Astrocyte (in vitro differentiated cells and primary cell): ENCODE data around the gene ABI2. TPM values are rescaled to one million over a fixed set of nuclear protein-coding genes. Genes with fewer than 3 reads are reported as not detected.
"Not testable (repeated sequence)": the region's sequence is repeated elsewhere in the genome, so short reads cannot be mapped to it uniquely, and the experiment has no call there.

Experiments used
- DNase-seq: peaks from one replicate; pipeline ENCODE4 v3.0.0-alpha.2; 2010; ENCODE audit warnings: low read depth
- FAIRE-seq: peaks from 2 replicates; lab custom pipeline; 2011; peaks lifted over from hg19 to GRCh38; lab: Jason Lieb, UNC
- H2AFZ ChIP-seq: 2 replicates; pipeline ENCODE4 v1.6.0; 2012; ENCODE audit warnings: low read depth, low read length, inconsistent platforms
- H3K27ac ChIP-seq: 2 replicates; pipeline ENCODE4 v1.5.1; 2011; ENCODE audit warnings: low read depth, low read length, inconsistent platforms
- H3K27me3 ChIP-seq: 2 replicates; pipeline ENCODE4 v1.6.0; 2011; ENCODE audit warnings: low read length, inconsistent platforms; ENCODE audit not compliant: insufficient read depth
- H3K36me3 ChIP-seq: 2 replicates; pipeline ENCODE4 v1.5.1; 2011; ENCODE audit warnings: low read length, inconsistent platforms; ENCODE audit not compliant: insufficient read depth
- H3K4me1 ChIP-seq: 2 replicates; pipeline ENCODE4 v1.5.1; 2011; ENCODE audit warnings: low read length, inconsistent platforms; ENCODE audit not compliant: insufficient read depth
- H3K4me2 ChIP-seq: 2 replicates; pipeline ENCODE4 v1.6.0; 2012; ENCODE audit warnings: low read length, inconsistent platforms
- H3K4me3 ChIP-seq: 2 replicates; pipeline ENCODE4 v1.5.1; 2011; ENCODE audit warnings: low read depth, mild to moderate bottlenecking, low read length, inconsistent platforms; ENCODE audit not compliant: insufficient read depth
- H3K79me2 ChIP-seq: 2 replicates; pipeline ENCODE4 v1.6.0; 2012; ENCODE audit warnings: mild to moderate bottlenecking, low read length, inconsistent platforms; ENCODE audit not compliant: insufficient read depth
- H3K9ac ChIP-seq: 2 replicates; pipeline ENCODE4 v1.6.0; 2012; ENCODE audit warnings: mild to moderate bottlenecking, low read length, inconsistent platforms
- H3K9me3 ChIP-seq: 2 replicates; pipeline ENCODE4 v1.5.1; 2012; ENCODE audit warnings: low read depth, mild to moderate bottlenecking, low read length, inconsistent platforms; ENCODE audit not compliant: insufficient read depth
- H4K20me1 ChIP-seq: 2 replicates; pipeline ENCODE4 v1.6.0; 2012; ENCODE audit warnings: low read length, inconsistent platforms; ENCODE audit not compliant: insufficient read depth
- H3K27ac Mint-ChIP-seq: one replicate; pipeline ENCODE4 v1.8.0; 2021; ENCODE audit warnings: mild to moderate bottlenecking, mixed read lengths; ENCODE audit not compliant: unreplicated experiment
- H3K27me3 Mint-ChIP-seq: one replicate; pipeline ENCODE4 v1.8.0; 2021; ENCODE audit warnings: low read depth, mixed read lengths; ENCODE audit not compliant: unreplicated experiment
- H3K36me3 Mint-ChIP-seq: one replicate; pipeline ENCODE4 v1.8.0; 2021; ENCODE audit warnings: low read depth, mixed read lengths; ENCODE audit not compliant: unreplicated experiment
- H3K4me1 Mint-ChIP-seq: one replicate; pipeline ENCODE4 v1.8.0; 2021; ENCODE audit warnings: low read depth, mixed read lengths; ENCODE audit not compliant: unreplicated experiment
- H3K4me3 Mint-ChIP-seq: one replicate; pipeline ENCODE4 v1.8.0; 2021; ENCODE audit warnings: mild to moderate bottlenecking, moderate library complexity, mixed read lengths; ENCODE audit not compliant: unreplicated experiment
- H3K9me3 Mint-ChIP-seq: one replicate; pipeline ENCODE4 v1.8.0; 2021; ENCODE audit warnings: mild to moderate bottlenecking, mixed read lengths; ENCODE audit not compliant: unreplicated experiment
- CTCF ChIP-seq: IDR thresholded peaks from 2 replicates; pipeline ENCODE4 v1.5.1; 2011; ENCODE audit warnings: low read depth, mild to moderate bottlenecking, inconsistent platforms, low read length, moderate library complexity; ENCODE audit not compliant: insufficient read depth
- EZH2 ChIP-seq: IDR thresholded peaks from 2 replicates; pipeline ENCODE4 v1.6.1; 2012; ENCODE audit warnings: mild to moderate bottlenecking, low read length, inconsistent platforms; ENCODE audit not compliant: insufficient read depth
- total RNA-seq: library from RNA; stranded (reverse); gene quantifications from 2 replicates; pipeline ENCODE4 v1.2.1, GENCODE V29; 2021

Gene ABI2
- total RNA-seq, 1 donor from 2014 or later = 56.0 TPM

GRCh38 chr2:203418271-203418670, 90.1 kb downstream of the ABI2 start:
- no peaks in the 10 kb centered on the region for H3K9me3 ChIP-seq
- H3K36me3 ChIP-seq = peaks cover 9% of the 10 kb centered on the region
- no peaks in the 10 kb centered on the region for H3K27me3 ChIP-seq
- FAIRE-seq = no peak
- H3K27ac ChIP-seq = no peak overlapping the region
- no peak overlapping the region for H3K4me2 ChIP-seq
- Mint-ChIP-seq H3K27ac (no peak overlapping the region), H3K36me3 (peaks cover 29% of the 10 kb centered on the region), H3K27me3 (no peaks in the 10 kb centered on the region), H3K4me1 (no peaks in the 10 kb centered on the region), H3K4me3 (no peak overlapping the region), H3K9me3 (no peaks in the 10 kb centered on the region)
- DNase-seq = peak; percentile 74
- no peaks in the 10 kb centered on the region for H3K4me1 ChIP-seq
- no peak overlapping the region for H2AFZ ChIP-seq
- TF ChIP-seq EZH2 = no peak
- no peak for TF ChIP-seq CTCF
- no peaks in the 10 kb centered on the region for H4K20me1 ChIP-seq
- no peaks in the 10 kb centered on the region for H3K79me2 ChIP-seq
- H3K4me3 ChIP-seq = no peak overlapping the region
- H3K9ac ChIP-seq = no peak overlapping the region

- Histone ChIP-seq H3K4me3 (no peak overlapping the region), H3K4me2 (no peak overlapping the region), H3K4me1 (no peaks in the 10 kb centered on the region), H4K20me1 (no peaks in the 10 kb centered on the region), H3K27ac (no peak overlapping the region), H2AFZ (no peak overlapping the region), H3K27me3 (no peaks in the 10 kb centered on the region), H3K9ac (no peak overlapping the region), H3K9me3 (no peaks in the 10 kb centered on the region), H3K79me2 (no peaks in the 10 kb centered on the region), H3K36me3 (peaks cover 13% of the 10 kb centered on the region)
- no peaks in the 10 kb centered on the region for H3K9me3 Mint-ChIP-seq
- no peak overlapping the region for H3K27ac Mint-ChIP-seq
- H3K4me3 Mint-ChIP-seq = no peak overlapping the region
- H3K36me3 Mint-ChIP-seq = peaks cover 4% of the 10 kb centered on the region
- no peaks in the 10 kb centered on the region for H3K27me3 Mint-ChIP-seq
- peak; percentile 30 for DNase-seq
- no peaks in the 10 kb centered on the region for H3K4me1 Mint-ChIP-seq
- TF ChIP-seq EZH2 (no peak), CTCF (no peak)
- peak; percentile 29 for FAIRE-seq
These were observed 98.9 kb downstream of the ABI2 start for GRCh38 chr2:203427061-203427460.

- not testable (repeated sequence) for H3K27ac Mint-ChIP-seq, H3K4me2 ChIP-seq, H3K9me3 Mint-ChIP-seq, H3K27me3 Mint-ChIP-seq, H4K20me1 ChIP-seq, FAIRE-seq, H3K4me3 Mint-ChIP-seq, H3K36me3 Mint-ChIP-seq, H3K4me1 Mint-ChIP-seq, H3K27ac ChIP-seq, H3K9ac ChIP-seq, H3K79me2 ChIP-seq, H3K9me3 ChIP-seq, H2AFZ ChIP-seq, H3K4me1 ChIP-seq, H3K4me3 ChIP-seq, DNase-seq, H3K27me3 ChIP-seq
- peaks cover 13% of the 10 kb centered on the region for H3K36me3 ChIP-seq
These were observed 101.4 kb downstream of the ABI2 start for GRCh38 chr2:203429643-203430042.
